Esophagus (tissue), 2 donors: ENCODE measurements around the gene IL1F10. TPM values are rescaled to one million over a fixed set of nuclear protein-coding genes. Genes with fewer than 3 reads are reported as not detected.

ENCODE experiments used
- H3K27ac ChIP-seq, 2 donors: one replicate each; pipeline ENCODE4 v1.5.1; 2013; ENCODE audit warnings: low read depth in 2 of 2, mild to moderate bottlenecking in 2 of 2, inconsistent platforms in 1 of 2, low read length in 1 of 2, moderate library complexity in 1 of 2
- H3K27me3 ChIP-seq, 2 donors: one replicate each; pipeline ENCODE4 v1.6.1; 2013; ENCODE audit warnings: low read length in 2 of 2, control low read depth in 1 of 2, mild to moderate bottlenecking in 1 of 2; ENCODE audit not compliant: insufficient read depth in 2 of 2, control insufficient read depth in 1 of 2
- H3K36me3 ChIP-seq, 2 donors: one replicate each; pipeline ENCODE4 v1.6.1; 2013; ENCODE audit warnings: low read length in 1 of 2; ENCODE audit not compliant: control insufficient read depth in 2 of 2, insufficient read depth in 2 of 2
- H3K4me1 ChIP-seq, 2 donors: one replicate each; pipeline ENCODE4 v1.6.1; 2013; ENCODE audit warnings: low read length in 1 of 2; ENCODE audit not compliant: control insufficient read depth in 2 of 2, insufficient read depth in 2 of 2
- H3K4me3 ChIP-seq, 2 donors: one replicate each; pipeline ENCODE4 v1.5.1; 2013; ENCODE audit warnings: low read length in 2 of 2, mild to moderate bottlenecking in 2 of 2, low read depth in 1 of 2, moderate library complexity in 1 of 2
- H3K9me3 ChIP-seq, 2 donors: one replicate each; pipeline ENCODE4 v1.6.1; 2013; ENCODE audit warnings: mild to moderate bottlenecking in 2 of 2, low read depth in 1 of 2, low read length in 1 of 2, moderate library complexity in 1 of 2; ENCODE audit not compliant: control insufficient read depth in 2 of 2, insufficient read depth in 1 of 2
- WGBS, 2 donors: extraction: QIAGEN DNeasy Blood & Tissue Kit; methylation state at CpG; one replicate each; pipeline ENCODE4 v1.1.7; 2013; 5-methylcytosine and 5-hydroxymethylcytosine counted together
- polyA plus RNA-seq, 2 donors: library from polyadenylated mRNA; stranded (reverse); fragments of 200-250 nt; gene quantifications; one replicate each; pipeline ENCODE4 v1.2.3, GENCODE V29; 2013
- donor health status: healthy with polysubstance abuse.
- donor health status: Bipolar disorder and iron deficiency.

Gene IL1F10
- polyA plus RNA-seq, 2 donors, result 0.18 to 0.51 TPM

DNA sequence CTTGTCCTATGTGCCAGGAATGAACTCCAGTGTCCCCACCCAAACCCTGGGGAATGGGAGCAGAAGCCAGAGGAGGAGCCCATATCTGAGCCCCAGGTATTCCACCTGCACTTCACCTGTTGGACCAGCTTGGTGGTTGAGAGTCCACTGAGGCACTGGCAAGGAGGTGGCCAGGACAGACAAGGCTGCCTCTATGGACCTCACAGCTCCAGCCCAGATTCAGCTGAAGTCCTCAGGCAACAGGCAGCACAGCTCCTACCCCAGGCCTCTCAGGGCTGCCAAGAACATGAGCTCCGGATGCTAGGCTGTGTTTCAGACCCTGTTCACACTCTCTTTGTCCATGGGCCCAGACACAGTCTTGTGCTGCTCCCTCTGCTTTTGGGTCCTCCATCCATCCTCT is 2.9 kb upstream of the IL1F10 start:
- H3K9me3 ChIP-seq, result peaks cover 0 to 4% of the 10 kb centered on the region in 2 donors
- H3K27me3 ChIP-seq, result no peaks in the 10 kb centered on the region
- H3K27ac ChIP-seq, result no peak overlapping the region
- peaks cover 2 to 3% of the 10 kb centered on the region in 2 donors for H3K4me1 ChIP-seq
- H3K4me3 ChIP-seq, result no peak overlapping the region
- H3K36me3 ChIP-seq, result peaks cover 0 to 2% of the 10 kb centered on the region in 2 donors
- WGBS, 2 donors, result 79 to 91% methylated on average over 1 of the region's 1 CpG

DNA sequence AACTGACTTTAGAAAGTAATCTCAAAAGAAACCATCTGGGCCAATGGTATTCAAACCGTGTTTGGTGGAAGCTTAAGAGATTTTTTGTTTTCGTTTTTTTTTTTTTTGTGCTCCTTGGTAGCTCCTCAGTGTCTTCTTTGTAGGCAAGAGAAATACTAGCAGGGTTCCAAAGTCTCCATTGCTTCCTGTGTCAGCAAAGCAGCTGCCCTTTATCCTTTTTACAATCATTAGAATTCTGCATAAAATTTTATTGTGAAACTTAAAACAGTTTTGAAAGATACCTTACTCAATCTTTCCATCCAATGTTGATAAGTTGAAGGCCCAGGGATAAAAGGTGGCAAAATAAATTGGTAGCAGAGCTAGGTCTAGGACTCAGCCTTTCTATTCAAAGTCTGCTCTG is 479 bp downstream of the IL1F10 start:
- 74 to 83% methylated on average over 2 of the region's 2 CpGs for WGBS, 2 donors
- Histone ChIP-seq H3K9me3 (peaks cover 0 to 4% of the 10 kb centered on the region in 2 donors), H3K27ac (no peak overlapping the region)

DNA sequence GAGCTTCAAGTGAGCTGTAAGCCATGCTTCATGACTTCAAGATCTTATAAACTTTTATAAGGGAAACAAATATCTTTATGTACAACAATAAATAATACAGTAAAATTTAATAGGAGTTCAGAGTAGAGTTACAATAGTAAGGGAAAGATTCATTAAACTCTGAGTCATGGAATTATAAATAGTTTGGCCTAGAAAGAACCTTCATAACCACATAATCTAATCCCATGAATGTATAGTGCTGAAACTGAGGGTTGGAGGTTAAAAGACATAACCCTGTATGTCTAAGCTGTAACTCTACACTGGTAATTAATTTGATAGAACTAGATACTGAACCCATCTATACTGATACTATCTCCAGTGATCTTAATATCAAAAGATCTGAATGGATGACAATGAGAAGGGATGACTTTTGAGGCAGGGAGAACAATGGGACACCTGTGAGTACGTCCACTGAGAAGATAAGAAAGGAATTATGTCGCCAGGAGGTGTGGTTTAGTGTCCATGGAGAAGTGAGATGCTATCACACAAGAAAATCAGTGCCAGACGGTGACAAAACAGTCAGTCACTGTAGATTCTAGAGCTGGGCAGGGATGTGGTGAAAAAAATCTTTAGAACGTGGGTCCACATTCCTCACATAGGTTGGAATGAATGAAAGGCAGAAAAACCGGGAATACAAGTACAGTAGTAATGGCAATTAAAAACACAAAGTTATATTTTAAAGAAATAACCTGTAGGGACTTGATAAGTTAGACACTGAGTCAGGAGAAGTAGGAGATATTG is 1.1 kb downstream of the IL1F10 start:
- Histone ChIP-seq H3K27me3 (no peaks in the 10 kb centered on the region), H3K9me3 (peaks cover 0 to 4% of the 10 kb centered on the region in 2 donors), H3K4me1 (peaks cover 2 to 15% of the 10 kb centered on the region in 2 donors), H3K36me3 (peaks cover 0 to 2% of the 10 kb centered on the region in 2 donors), H3K27ac (peak overlapping the region; percentile 46 to 47), H3K4me3 (no peak overlapping the region)
- 26 to 30% methylated on average over 5 of the region's 5 CpGs for WGBS, 2 donors

More for the DNA sequence above, 479 bp downstream of the IL1F10 start:
- H3K4me3 ChIP-seq, result no peak overlapping the region
- H3K36me3 ChIP-seq, result peaks cover 0 to 2% of the 10 kb centered on the region in 2 donors
- no peaks in the 10 kb centered on the region for H3K27me3 ChIP-seq
- H3K4me1 ChIP-seq, result peaks cover 2 to 15% of the 10 kb centered on the region in 2 donors

DNA sequence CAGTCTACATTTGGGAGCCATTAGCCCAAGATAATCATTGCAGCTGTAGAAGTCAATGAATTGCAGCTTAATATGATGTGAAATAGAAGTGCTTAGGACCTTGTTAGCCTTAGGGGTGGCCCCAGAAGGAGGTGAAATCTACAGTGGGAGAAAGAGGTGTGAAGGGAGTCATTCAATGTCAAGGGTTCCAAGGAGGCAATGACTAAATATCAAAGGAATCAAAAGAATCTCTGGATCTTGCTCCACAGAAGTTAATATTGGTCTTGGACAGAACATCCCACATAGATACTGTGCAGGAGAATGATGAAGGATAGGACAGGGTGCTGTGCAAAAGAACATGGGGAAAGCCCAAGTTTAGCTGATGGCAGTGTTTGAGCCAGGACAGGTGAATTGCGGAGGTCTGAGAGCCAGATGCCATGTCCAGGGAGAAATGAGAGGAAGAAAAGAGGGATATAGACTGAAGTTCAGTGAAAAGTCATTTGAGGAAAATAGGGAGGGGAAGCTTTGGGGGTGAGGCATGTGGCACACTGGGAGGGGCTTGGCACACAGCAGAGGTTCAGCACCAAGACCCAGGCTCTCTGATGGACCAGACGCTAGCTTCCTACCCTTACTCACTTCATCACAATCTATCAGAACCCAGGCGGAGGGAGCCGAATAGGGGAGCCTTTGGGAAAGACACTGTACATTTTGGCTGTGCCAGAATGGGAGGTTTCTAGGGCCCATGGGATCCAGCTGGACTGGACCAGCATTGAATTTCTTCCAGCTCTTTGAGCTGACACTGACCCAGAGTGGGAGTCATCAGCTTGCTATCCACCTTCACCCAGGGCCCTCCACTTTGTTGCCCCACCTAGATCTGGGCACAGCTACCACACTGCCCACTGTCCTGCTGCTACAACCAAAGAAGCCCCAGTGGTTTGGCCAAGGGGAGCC is 2.2 kb downstream of the IL1F10 start:
- WGBS, 2 donors, result 86 to 93% methylated on average over 4 of the region's 4 CpGs
- Histone ChIP-seq H3K4me3 (no peak overlapping the region), H3K9me3 (peaks cover 0 to 2% of the 10 kb centered on the region in 2 donors), H3K36me3 (peaks cover 0 to 2% of the 10 kb centered on the region in 2 donors), H3K27me3 (no peaks in the 10 kb centered on the region), H3K4me1 (peaks cover 2 to 25% of the 10 kb centered on the region in 2 donors), H3K27ac (peak overlapping the region; percentile 74 to 82)

DNA sequence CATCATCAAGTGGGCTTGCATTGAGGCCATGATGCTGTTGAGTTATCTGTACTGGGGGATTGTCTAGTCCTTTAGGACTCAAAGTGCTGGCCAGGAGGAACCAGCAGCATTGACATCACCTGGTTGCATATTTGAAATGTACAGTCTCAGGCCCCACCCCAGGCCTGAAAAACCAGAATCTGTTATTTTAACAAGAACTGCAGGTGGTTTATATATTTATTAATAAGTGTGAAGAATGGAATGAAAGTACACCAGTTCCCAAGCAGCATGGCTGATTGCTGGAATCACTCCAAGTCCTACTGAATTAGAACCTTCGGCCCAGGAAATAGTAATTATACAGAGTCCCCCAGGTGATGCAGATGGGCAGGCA is 2.8 kb downstream of the IL1F10 start:
- no peaks in the 10 kb centered on the region for H3K27me3 ChIP-seq
- no peaks in the 10 kb centered on the region for H3K9me3 ChIP-seq
- H3K27ac ChIP-seq, result peak overlapping the region; percentile 53 to 82
- no peaks in the 10 kb centered on the region for H3K36me3 ChIP-seq
- WGBS, 2 donors, result 54 to 75% methylated on average over 1 of the region's 1 CpG
- H3K4me3 ChIP-seq, result no peak overlapping the region
- H3K4me1 ChIP-seq, result peaks cover 2 to 27% of the 10 kb centered on the region in 2 donors

DNA sequence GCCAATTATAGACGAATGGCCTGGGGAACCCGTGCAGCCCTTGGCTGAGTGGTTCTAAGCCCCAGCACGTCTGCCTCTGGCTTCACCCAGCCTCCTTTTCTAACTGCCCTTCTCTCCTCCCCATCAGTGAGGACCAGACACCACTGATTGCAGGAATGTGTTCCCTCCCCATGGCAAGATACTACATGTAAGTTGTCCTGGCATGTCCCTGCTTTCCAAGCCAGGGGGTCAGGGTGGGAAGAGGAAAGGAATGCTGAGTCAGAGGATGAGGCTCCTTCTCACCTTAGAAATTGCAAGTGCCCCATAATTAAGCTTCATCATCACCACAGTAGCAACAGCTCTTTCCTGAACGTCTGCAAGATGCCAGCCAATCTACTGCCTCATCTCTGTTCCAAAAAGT is 4.8 kb downstream of the IL1F10 start:
- Histone ChIP-seq H3K27ac (peak overlapping the region; percentile 50 to 66), H3K4me1 (peaks cover 2 to 30% of the 10 kb centered on the region in 2 donors), H3K36me3 (no peaks in the 10 kb centered on the region), H3K27me3 (no peaks in the 10 kb centered on the region), H3K9me3 (no peaks in the 10 kb centered on the region), H3K4me3 (no peak overlapping the region)
- 41% methylated on average over 4 of the region's 4 CpGs for WGBS, 2 donors

DNA sequence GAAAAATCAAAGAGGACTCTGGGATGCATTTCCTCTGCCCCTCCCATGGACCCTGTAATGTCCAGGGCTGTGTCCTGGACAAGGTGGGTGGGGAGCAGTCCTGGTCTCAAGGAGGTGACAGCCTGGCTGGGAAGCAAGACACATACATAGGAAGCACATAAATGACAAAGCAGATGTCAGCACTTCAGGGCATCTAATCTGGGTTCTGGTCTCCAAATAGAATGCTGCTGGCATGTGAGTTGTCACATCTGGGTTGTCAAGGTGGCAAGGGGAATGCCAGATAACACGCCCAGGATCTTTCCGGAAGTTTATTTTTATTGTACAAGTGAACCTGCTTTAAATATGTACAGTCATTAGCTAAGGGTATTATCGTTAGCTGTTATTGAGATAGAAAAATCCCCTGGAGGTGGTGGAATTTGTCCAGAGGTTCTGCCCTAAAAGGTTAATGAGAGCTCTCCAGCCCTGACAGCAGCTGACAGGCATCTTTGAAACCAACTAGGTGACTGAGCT is 5.6 kb downstream of the IL1F10 start:
- H3K27me3 ChIP-seq, result no peaks in the 10 kb centered on the region

DNA sequence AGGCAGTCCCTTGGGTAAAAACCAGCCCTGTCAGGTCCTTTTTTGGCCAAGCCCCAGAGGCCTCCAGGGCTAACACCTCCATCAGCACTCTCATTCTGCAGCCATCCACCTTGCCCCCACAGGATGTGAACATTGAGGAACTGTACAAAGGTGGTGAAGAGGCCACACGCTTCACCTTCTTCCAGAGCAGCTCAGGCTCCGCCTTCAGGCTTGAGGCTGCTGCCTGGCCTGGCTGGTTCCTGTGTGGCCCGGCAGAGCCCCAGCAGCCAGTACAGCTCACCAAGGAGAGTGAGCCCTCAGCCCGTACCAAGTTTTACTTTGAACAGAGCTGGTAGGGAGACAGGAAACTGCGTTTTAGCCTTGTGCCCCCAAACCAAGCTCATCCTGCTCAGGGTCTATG is 7.3 kb downstream of the IL1F10 start:
- Histone ChIP-seq H3K27me3 (no peaks in the 10 kb centered on the region), H3K36me3 (no peaks in the 10 kb centered on the region), H3K27ac (peak overlapping the region; percentile 14 to 23), H3K4me1 (peaks cover 2 to 26% of the 10 kb centered on the region in 2 donors), H3K4me3 (no peak overlapping the region), H3K9me3 (no peaks in the 10 kb centered on the region)
- WGBS, 2 donors, result 66 to 72% methylated on average over 5 of the region's 5 CpGs

More for the DNA sequence above, 5.6 kb downstream of the IL1F10 start:
- 35 to 47% methylated on average over 3 of the region's 3 CpGs for whole genome bisulfite sequencing, 2 donors
- H3K4me1 ChIP-seq, result peaks cover 2 to 30% of the 10 kb centered on the region in 2 donors
- H3K27ac ChIP-seq, result peak overlapping the region; percentile 66 to 80
- no peaks in the 10 kb centered on the region for H3K9me3 ChIP-seq
- no peak overlapping the region for H3K4me3 ChIP-seq
- H3K36me3 ChIP-seq, result no peaks in the 10 kb centered on the region

DNA sequence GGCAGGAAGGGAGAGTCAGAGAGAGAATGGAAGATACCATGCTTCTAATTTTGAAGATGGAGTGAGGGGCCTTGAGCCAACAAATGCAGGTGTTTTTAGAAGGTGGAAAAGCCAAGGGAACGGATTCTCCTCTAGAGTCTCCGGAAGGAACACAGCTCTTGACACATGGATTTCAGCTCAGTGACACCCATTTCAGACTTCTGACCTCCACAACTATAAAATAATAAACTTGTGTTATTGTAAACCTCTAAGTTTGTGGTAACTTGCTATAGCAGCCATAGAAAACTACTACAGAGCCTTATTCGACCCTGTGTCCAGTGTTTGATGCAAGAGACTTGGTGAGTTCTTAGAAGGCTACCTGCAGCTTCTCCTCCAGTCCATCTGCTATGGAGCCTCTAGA is 7.8 kb downstream of the IL1F10 start:
- Histone ChIP-seq H3K36me3 (no peaks in the 10 kb centered on the region), H3K9me3 (no peaks in the 10 kb centered on the region), H3K27ac (no peak overlapping the region), H3K4me3 (no peak overlapping the region), H3K27me3 (no peaks in the 10 kb centered on the region), H3K4me1 (peaks cover 2 to 21% of the 10 kb centered on the region in 2 donors)
- WGBS, 2 donors, result 89 to 93% methylated on average over 3 of the region's 3 CpGs
